HepG2 (cell line): Measurements from ENCODE around the gene SLC7A4. TPM values are rescaled to one million over a fixed set of nuclear protein-coding genes. Genes with fewer than 3 reads are reported as not detected.

ENCODE experiments used
- ATAC-seq: fragments of 200-7000 bp; cut with Tn5 transposase; 3 replicates; pipeline ENCODE4 v1.9.1; 2020; ENCODE audit warnings: mild to moderate bottlenecking, moderate library complexity
- BruUV-seq: library from RNA; stranded (reverse); fragments of 400-500 nt; replicated peaks from 2 replicates; lab custom pipeline; 2021; lab: Mats Ljungman, UMichigan
- CTCF ChIA-PET: fragments of 300-600 bp; formaldehyde crosslinking; extraction: SDS; loops from one replicate; lab custom pipeline; 2021; ENCODE audit warnings: low total read pairs, inconsistent platforms, low intra/inter-chr PET ratio; lab: Yijun Ruan, JAX
- POLR2A ChIA-PET: fragments of 350-600 bp; sonication (Branson Sonifier 250); formaldehyde crosslinking; loops from one replicate; lab custom pipeline; 2020; ENCODE audit warnings: antibody characterized with exemption, inconsistent platforms; lab: Yijun Ruan, JAX
- DNase-seq: peaks from one replicate; pipeline ENCODE4 v3.0.0-alpha.2; 2015; ENCODE audit warnings: low spot score
- FAIRE-seq: peaks from 3 replicates; lab custom pipeline; 2011; peaks lifted over from hg19 to GRCh38; lab: Jason Lieb, UNC
- H2AFZ ChIP-seq: one replicate; pipeline ENCODE4 v1.6.1; 2011; ENCODE audit warnings: low read length, inconsistent platforms
- H3K27ac ChIP-seq: fragments of 300-600 bp; 3 replicates; pipeline ENCODE4 v1.8.0; 2011; ENCODE audit warnings: mixed run types, mild to moderate bottlenecking, mixed read lengths, low read length, inconsistent platforms; ENCODE audit not compliant: insufficient read depth; ENCODE audit errors: extremely low read length
- H3K27me3 ChIP-seq, 2 experiments: fragments of 200-600 bp in 1 of 2; 2 replicates in 1 of 2; 3 replicates in 1 of 2; pipeline versions ENCODE4 v1.6.0 to v1.8.0; 2011; ENCODE audit warnings: low read length in 2 of 2, mild to moderate bottlenecking in 2 of 2, moderate library complexity in 2 of 2, inconsistent platforms in 1 of 2; ENCODE audit not compliant: insufficient read depth in 2 of 2, control insufficient read depth in 1 of 2
- H3K36me3 ChIP-seq, 2 experiments: fragments of 200-600 bp in 1 of 2; replicated peaks in 1 of 2; 2 replicates in 1 of 2; 3 replicates in 1 of 2; pipeline versions ENCODE4 v1.5.1 to v1.8.0; 2011; ENCODE audit warnings: low read length in 2 of 2, inconsistent platforms in 1 of 2; ENCODE audit not compliant: insufficient read depth in 2 of 2, control insufficient read depth in 1 of 2
- H3K4me1 ChIP-seq: 2 replicates; pipeline ENCODE4 v1.5.1; 2012; ENCODE audit warnings: low read length, inconsistent platforms; ENCODE audit not compliant: insufficient read depth
- H3K4me2 ChIP-seq: 2 replicates; pipeline ENCODE4 v1.6.0; 2011; ENCODE audit warnings: low read depth, low read length, inconsistent platforms
- H3K4me3 ChIP-seq, 3 experiments: fragments of 200-600 bp in 1 of 3; sonication (generic), shearing (Covaris generic) in 1 of 3; replicated peaks in 1 of 3; 2 replicates each; pipeline ENCODE4 v1.5.1; 2011 to 2016; ENCODE audit warnings: low read length in 3 of 3, inconsistent platforms in 2 of 3, low read depth in 2 of 3, mild to moderate bottlenecking in 2 of 3, control low read depth in 1 of 3, mixed read lengths in 1 of 3; ENCODE audit not compliant: insufficient read depth in 1 of 3
- H3K79me2 ChIP-seq: one replicate; pipeline ENCODE4 v1.6.1; 2011; ENCODE audit warnings: low read length, inconsistent platforms; ENCODE audit not compliant: insufficient read depth
- H3K9ac ChIP-seq: 2 replicates; pipeline ENCODE4 v1.6.0; 2011; ENCODE audit warnings: mild to moderate bottlenecking, low read depth, low read length, inconsistent platforms; ENCODE audit not compliant: insufficient read depth
- H3K9me3 ChIP-seq: 2 replicates; pipeline ENCODE4 v1.5.1; 2012; ENCODE audit warnings: mild to moderate bottlenecking, low read length
- H4K20me1 ChIP-seq: 2 replicates; pipeline ENCODE4 v1.6.0; 2011; ENCODE audit warnings: inconsistent platforms, mild to moderate bottlenecking, low read length, moderate library complexity; ENCODE audit not compliant: insufficient read depth
- CEBPB ChIP-seq: IDR thresholded peaks from 2 replicates; pipeline ENCODE4 v1.6.1; 2011; ENCODE audit warnings: low read depth, low read length, improper control_type of control experiment, borderline replicate concordance
- NFIB ChIP-seq: sonication (generic); formaldehyde crosslinking; IDR thresholded peaks from 2 replicates; pipeline ENCODE4 v1.9.0; 2021; ENCODE audit warnings: missing genetic modification reagents, mild to moderate bottlenecking, borderline replicate concordance
- WGBS: methylation state at CpG from one replicate; pipeline ENCODE4 v1.1.6; 2017; ENCODE audit warnings: low lambda C conversion rate; 5-methylcytosine and 5-hydroxymethylcytosine counted together
- in situ Hi-C: cut with HindIII; loops from 2 replicates; pipeline ENCODE4 v1.10.0; 2017; ENCODE audit warnings: low pct_unique_long_range_greater_than_20kb; ENCODE audit not compliant: extremely low pct_ligation_motif_present
- intact Hi-C: fragments of 100-400 bp; cut with micrococcal nuclease; formaldehyde crosslinking; loops from one replicate; pipeline ENCODE4 v1.10.0; 2022; ENCODE audit not compliant: unreplicated experiment
- polyA plus RNA-seq, 8 experiments: library from polyadenylated mRNA; depleted of rRNA in 3 of 8; stranded (reverse) in 7 of 8; unstranded in 1 of 8; fragments of >200 nt; fragmentation: Illumina TruSeq in 4 of 8; extraction: Trizol in 4 of 8; gene quantifications; 2 replicates each; pipeline versions ENCODE4 v1.2.1 to v1.2.3, GENCODE V29; 2011 to 2016; ENCODE audit warnings: low read depth in 4 of 8, missing spikeins in 1 of 8, mixed read lengths in 1 of 8; ENCODE audit not compliant: insufficient read depth in 1 of 8
- total RNA-seq, 5 experiments: library from RNA; depleted of rRNA; stranded (reverse); fragments of >200 nt; fragmentation: Illumina TruSeq; extraction: Trizol; gene quantifications; 2 replicates each; pipeline ENCODE4 v1.2.3, GENCODE V29; 2016; ENCODE audit warnings: low read depth in 1 of 5
- TF ChIP-seq, protein P1 (sequence below): sonication (generic); formaldehyde crosslinking; IDR thresholded peaks from 2 replicates; pipeline ENCODE4 v1.5.1; 2020; ENCODE audit warnings: mild to moderate bottlenecking, missing genetic modification reagents
- TF ChIP-seq, protein P2 (sequence below): sonication (generic); formaldehyde crosslinking; IDR thresholded peaks from 2 replicates; pipeline ENCODE4 v1.8.0; 2022; ENCODE audit warnings: missing genetic modification reagents, mild to moderate bottlenecking, borderline replicate concordance
- TF ChIP-seq, protein P3 (sequence below): sonication (generic); formaldehyde crosslinking; IDR thresholded peaks from 2 replicates; pipeline ENCODE4 v1.5.0; 2020; ENCODE audit warnings: mild to moderate bottlenecking, missing genetic modification reagents

The SLC7A4 gene
- total and polyA plus RNA-seq, 2 of the 13 experiments (the other 11 are each of a cell fraction or from before 2014, with no cell fraction given): not detected

DNA sequence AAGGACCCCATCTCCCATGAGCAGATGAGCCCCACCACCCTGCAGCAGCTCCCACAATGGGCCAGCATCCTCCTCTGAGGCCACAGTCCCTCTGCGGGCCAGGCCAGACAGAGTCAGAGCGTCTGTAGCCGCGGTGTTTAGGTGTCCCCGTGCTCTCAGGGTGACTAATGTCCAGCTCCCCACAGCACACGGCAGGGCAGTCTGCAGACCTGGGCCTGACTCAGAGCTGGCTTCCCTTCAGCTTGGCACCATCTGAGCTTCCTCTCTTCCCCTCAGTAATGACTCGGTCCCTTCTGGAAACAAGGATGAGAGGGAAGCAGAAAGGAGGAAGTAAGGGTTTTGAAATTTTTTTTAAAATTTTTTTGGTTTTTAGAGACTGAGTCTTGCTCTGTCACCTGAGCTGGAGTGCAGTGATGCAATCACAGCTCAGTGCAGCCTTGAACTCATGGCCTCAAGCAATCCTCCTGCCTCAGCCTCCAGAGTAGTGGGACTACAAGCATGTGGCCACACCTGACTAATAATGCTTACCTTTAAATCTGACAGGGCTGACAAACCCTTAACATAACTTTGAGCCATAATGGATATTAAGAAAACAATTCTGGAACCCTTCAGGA is 41.8 kb upstream of the SLC7A4 start:
- DNase-seq: no peak
- BruUV-seq: no TSS peak
- no peak overlapping the region for H3K4me3 ChIP-seq
- ChIA-PET POLR2A (no interaction called here), CTCF (no interaction called here)
- TF ChIP-seq NFIB: no peak
- TF ChIP-seq CEBPB: peak; percentile 8; the same call in 1 of the 2 replicates
- TF ChIP-seq, protein P1, sequence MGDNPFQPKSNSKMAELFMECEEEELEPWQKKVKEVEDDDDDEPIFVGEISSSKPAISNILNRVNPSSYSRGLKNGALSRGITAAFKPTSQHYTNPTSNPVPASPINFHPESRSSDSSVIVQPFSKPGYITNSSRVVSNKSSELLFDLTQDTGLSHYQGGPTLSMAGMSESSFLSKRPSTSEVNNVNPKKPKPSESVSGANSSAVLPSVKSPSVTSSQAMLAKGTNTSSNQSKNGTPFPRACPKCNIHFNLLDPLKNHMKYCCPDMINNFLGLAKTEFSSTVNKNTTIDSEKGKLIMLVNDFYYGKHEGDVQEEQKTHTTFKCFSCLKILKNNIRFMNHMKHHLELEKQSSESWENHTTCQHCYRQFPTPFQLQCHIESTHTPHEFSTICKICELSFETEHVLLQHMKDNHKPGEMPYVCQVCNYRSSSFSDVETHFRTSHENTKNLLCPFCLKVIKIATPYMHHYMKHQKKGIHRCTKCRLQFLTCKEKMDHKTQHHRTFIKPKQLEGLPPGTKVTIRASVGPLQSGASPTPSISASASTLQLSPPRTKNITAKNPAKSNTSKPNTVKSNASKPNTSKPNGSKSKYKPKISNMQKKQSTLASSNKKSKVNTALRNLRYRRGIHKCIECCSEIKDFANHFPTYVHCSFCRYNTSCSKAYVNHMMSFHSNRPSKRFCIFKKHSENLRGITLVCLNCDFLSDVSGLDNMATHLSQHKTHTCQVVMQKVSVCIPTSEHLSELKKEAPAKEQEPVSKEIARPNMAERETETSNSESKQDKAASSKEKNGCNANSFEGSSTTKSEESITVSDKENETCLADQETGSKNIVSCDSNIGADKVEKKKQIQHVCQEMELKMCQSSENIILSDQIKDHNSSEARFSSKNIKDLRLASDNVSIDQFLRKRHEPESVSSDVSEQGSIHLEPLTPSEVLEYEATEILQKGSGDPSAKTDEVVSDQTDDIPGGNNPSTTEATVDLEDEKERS: no peak
- TF ChIP-seq, protein P2, sequence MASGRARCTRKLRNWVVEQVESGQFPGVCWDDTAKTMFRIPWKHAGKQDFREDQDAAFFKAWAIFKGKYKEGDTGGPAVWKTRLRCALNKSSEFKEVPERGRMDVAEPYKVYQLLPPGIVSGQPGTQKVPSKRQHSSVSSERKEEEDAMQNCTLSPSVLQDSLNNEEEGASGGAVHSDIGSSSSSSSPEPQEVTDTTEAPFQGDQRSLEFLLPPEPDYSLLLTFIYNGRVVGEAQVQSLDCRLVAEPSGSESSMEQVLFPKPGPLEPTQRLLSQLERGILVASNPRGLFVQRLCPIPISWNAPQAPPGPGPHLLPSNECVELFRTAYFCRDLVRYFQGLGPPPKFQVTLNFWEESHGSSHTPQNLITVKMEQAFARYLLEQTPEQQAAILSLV (CRISPR knock-in tag): no peak
- TF ChIP-seq, protein P3, sequence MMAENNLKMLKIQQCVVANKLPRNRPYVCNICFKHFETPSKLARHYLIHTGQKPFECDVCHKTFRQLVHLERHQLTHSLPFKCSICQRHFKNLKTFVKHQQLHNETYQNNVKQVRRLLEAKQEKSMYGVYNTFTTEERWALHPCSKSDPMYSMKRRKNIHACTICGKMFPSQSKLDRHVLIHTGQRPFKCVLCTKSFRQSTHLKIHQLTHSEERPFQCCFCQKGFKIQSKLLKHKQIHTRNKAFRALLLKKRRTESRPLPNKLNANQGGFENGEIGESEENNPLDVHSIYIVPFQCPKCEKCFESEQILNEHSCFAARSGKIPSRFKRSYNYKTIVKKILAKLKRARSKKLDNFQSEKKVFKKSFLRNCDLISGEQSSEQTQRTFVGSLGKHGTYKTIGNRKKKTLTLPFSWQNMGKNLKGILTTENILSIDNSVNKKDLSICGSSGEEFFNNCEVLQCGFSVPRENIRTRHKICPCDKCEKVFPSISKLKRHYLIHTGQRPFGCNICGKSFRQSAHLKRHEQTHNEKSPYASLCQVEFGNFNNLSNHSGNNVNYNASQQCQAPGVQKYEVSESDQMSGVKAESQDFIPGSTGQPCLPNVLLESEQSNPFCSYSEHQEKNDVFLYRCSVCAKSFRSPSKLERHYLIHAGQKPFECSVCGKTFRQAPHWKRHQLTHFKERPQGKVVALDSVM: peak; percentile 23; the same call in 1 of the 2 replicates
- H3K27ac ChIP-seq: no peak overlapping the region
- no peaks in the 10 kb centered on the region for H3K36me3 ChIP-seq
- in situ Hi-C loops (no loop called here), intact Hi-C loops (no loop called here)
- no peaks in the 10 kb centered on the region for H3K79me2 ChIP-seq
- H3K9me3 ChIP-seq: no peaks in the 10 kb centered on the region
- FAIRE-seq: no peak
- H2AFZ ChIP-seq: no peak overlapping the region
- H4K20me1 ChIP-seq: no peaks in the 10 kb centered on the region
- ATAC-seq: peak; percentile 51; the same call in 2 of the 3 replicates
- no peak overlapping the region for H3K9ac ChIP-seq
- peaks cover 8 to 40% of the 10 kb centered on the region in 2 experiments; a peak in 4 of 5 replicates for H3K27me3 ChIP-seq
- 14% methylated on average over 5 of the region's 7 CpGs for WGBS
- H3K4me1 ChIP-seq: peaks cover 1% of the 10 kb centered on the region
- H3K4me2 ChIP-seq: no peak overlapping the region
